Astrocyte (in vitro differentiated cells and primary cell): ENCODE data around the gene MSANTD3. TPM values are rescaled to one million over a fixed set of nuclear protein-coding genes. Genes with fewer than 3 reads are reported as not detected.

Experiments
- DNase-seq: peaks from one replicate; pipeline ENCODE4 v3.0.0-alpha.2; 2010; ENCODE audit warnings: low read depth
- FAIRE-seq: peaks from 2 replicates; lab custom pipeline; 2011; peaks lifted over from hg19 to GRCh38; lab: Jason Lieb, UNC
- H2AFZ ChIP-seq: 2 replicates; pipeline ENCODE4 v1.6.0; 2012; ENCODE audit warnings: low read depth, low read length, inconsistent platforms
- H3K27ac ChIP-seq: 2 replicates; pipeline ENCODE4 v1.5.1; 2011; ENCODE audit warnings: low read depth, low read length, inconsistent platforms
- H3K27me3 ChIP-seq: 2 replicates; pipeline ENCODE4 v1.6.0; 2011; ENCODE audit warnings: low read length, inconsistent platforms; ENCODE audit not compliant: insufficient read depth
- H3K36me3 ChIP-seq: 2 replicates; pipeline ENCODE4 v1.5.1; 2011; ENCODE audit warnings: low read length, inconsistent platforms; ENCODE audit not compliant: insufficient read depth
- H3K4me1 ChIP-seq: 2 replicates; pipeline ENCODE4 v1.5.1; 2011; ENCODE audit warnings: low read length, inconsistent platforms; ENCODE audit not compliant: insufficient read depth
- H3K4me2 ChIP-seq: 2 replicates; pipeline ENCODE4 v1.6.0; 2012; ENCODE audit warnings: low read length, inconsistent platforms
- H3K4me3 ChIP-seq: 2 replicates; pipeline ENCODE4 v1.5.1; 2011; ENCODE audit warnings: low read depth, mild to moderate bottlenecking, low read length, inconsistent platforms; ENCODE audit not compliant: insufficient read depth
- H3K79me2 ChIP-seq: 2 replicates; pipeline ENCODE4 v1.6.0; 2012; ENCODE audit warnings: mild to moderate bottlenecking, low read length, inconsistent platforms; ENCODE audit not compliant: insufficient read depth
- H3K9ac ChIP-seq: 2 replicates; pipeline ENCODE4 v1.6.0; 2012; ENCODE audit warnings: mild to moderate bottlenecking, low read length, inconsistent platforms
- H3K9me3 ChIP-seq: 2 replicates; pipeline ENCODE4 v1.5.1; 2012; ENCODE audit warnings: low read depth, mild to moderate bottlenecking, low read length, inconsistent platforms; ENCODE audit not compliant: insufficient read depth
- H4K20me1 ChIP-seq: 2 replicates; pipeline ENCODE4 v1.6.0; 2012; ENCODE audit warnings: low read length, inconsistent platforms; ENCODE audit not compliant: insufficient read depth
- H3K27ac Mint-ChIP-seq: one replicate; pipeline ENCODE4 v1.8.0; 2021; ENCODE audit warnings: mild to moderate bottlenecking, mixed read lengths; ENCODE audit not compliant: unreplicated experiment
- H3K27me3 Mint-ChIP-seq: one replicate; pipeline ENCODE4 v1.8.0; 2021; ENCODE audit warnings: low read depth, mixed read lengths; ENCODE audit not compliant: unreplicated experiment
- H3K36me3 Mint-ChIP-seq: one replicate; pipeline ENCODE4 v1.8.0; 2021; ENCODE audit warnings: low read depth, mixed read lengths; ENCODE audit not compliant: unreplicated experiment
- H3K4me1 Mint-ChIP-seq: one replicate; pipeline ENCODE4 v1.8.0; 2021; ENCODE audit warnings: low read depth, mixed read lengths; ENCODE audit not compliant: unreplicated experiment
- H3K4me3 Mint-ChIP-seq: one replicate; pipeline ENCODE4 v1.8.0; 2021; ENCODE audit warnings: mild to moderate bottlenecking, moderate library complexity, mixed read lengths; ENCODE audit not compliant: unreplicated experiment
- H3K9me3 Mint-ChIP-seq: one replicate; pipeline ENCODE4 v1.8.0; 2021; ENCODE audit warnings: mild to moderate bottlenecking, mixed read lengths; ENCODE audit not compliant: unreplicated experiment
- EZH2 ChIP-seq: IDR thresholded peaks from 2 replicates; pipeline ENCODE4 v1.6.1; 2012; ENCODE audit warnings: mild to moderate bottlenecking, low read length, inconsistent platforms; ENCODE audit not compliant: insufficient read depth
- total RNA-seq: library from RNA; stranded (reverse); gene quantifications from 2 replicates; pipeline ENCODE4 v1.2.1, GENCODE V29; 2021
- TF ChIP-seq, protein P1 (sequence below): IDR thresholded peaks from 2 replicates; pipeline ENCODE4 v1.5.1; 2011; ENCODE audit warnings: low read depth, mild to moderate bottlenecking, inconsistent platforms, low read length, moderate library complexity; ENCODE audit not compliant: insufficient read depth

MSANTD3 gene
- total RNA-seq, 1 donor from 2014 or later: 76.0 TPM

DNA sequence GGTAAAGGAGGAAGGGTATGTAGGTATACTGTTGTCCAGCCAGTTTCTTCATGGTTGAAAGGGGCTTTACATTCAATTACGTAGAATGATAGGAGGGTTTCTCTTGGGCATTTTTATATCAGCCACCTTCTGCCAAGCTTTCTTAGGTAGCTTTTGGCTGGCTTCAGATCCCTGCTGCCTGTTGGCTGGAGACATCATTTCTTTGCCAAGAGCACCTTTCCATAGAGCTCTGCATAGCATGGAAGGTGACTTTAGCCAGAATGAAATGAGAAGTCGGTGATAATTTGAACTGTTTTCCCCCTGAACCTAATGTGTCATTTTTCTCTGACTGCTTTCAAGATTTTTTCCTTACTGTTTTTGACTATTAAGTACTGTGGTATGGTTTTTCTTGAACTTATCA is 72.9 kb downstream of the MSANTD3 start:
- peaks cover 4% of the 10 kb centered on the region for H3K36me3 Mint-ChIP-seq

More for the DNA sequence above, 72.9 kb downstream of the MSANTD3 start:
- Mint-ChIP-seq H3K27ac (no peak overlapping the region), H3K4me1 (peaks cover 11% of the 10 kb centered on the region), H3K9me3 (no peaks in the 10 kb centered on the region), H3K27me3 (no peaks in the 10 kb centered on the region), H3K4me3 (no peak overlapping the region)
- Histone ChIP-seq H3K27ac (no peak overlapping the region), H3K4me2 (no peak overlapping the region), H3K27me3 (no peaks in the 10 kb centered on the region), H3K79me2 (peaks cover 2% of the 10 kb centered on the region), H2AFZ (no peak overlapping the region), H4K20me1 (peaks cover 4% of the 10 kb centered on the region), H3K9ac (no peak overlapping the region), H3K4me1 (no peaks in the 10 kb centered on the region), H3K4me3 (no peak overlapping the region), H3K9me3 (no peaks in the 10 kb centered on the region), H3K36me3 (no peaks in the 10 kb centered on the region)
- FAIRE-seq (no peak), DNase-seq (no peak)
- no peak for TF ChIP-seq EZH2
- TF ChIP-seq, protein P1, sequence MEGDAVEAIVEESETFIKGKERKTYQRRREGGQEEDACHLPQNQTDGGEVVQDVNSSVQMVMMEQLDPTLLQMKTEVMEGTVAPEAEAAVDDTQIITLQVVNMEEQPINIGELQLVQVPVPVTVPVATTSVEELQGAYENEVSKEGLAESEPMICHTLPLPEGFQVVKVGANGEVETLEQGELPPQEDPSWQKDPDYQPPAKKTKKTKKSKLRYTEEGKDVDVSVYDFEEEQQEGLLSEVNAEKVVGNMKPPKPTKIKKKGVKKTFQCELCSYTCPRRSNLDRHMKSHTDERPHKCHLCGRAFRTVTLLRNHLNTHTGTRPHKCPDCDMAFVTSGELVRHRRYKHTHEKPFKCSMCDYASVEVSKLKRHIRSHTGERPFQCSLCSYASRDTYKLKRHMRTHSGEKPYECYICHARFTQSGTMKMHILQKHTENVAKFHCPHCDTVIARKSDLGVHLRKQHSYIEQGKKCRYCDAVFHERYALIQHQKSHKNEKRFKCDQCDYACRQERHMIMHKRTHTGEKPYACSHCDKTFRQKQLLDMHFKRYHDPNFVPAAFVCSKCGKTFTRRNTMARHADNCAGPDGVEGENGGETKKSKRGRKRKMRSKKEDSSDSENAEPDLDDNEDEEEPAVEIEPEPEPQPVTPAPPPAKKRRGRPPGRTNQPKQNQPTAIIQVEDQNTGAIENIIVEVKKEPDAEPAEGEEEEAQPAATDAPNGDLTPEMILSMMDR: no peak

Other genes with a start within 250 kb of the MSANTD3 start
- 31.8 and 35.1 TPM in 2 replicates for gene TEX10, start 74.2 kb upstream of the MSANTD3 start, total RNA-seq
- gene TMEFF1, start 46.0 kb downstream of the MSANTD3 start, total RNA-seq: 10.3 and 14.8 TPM in 2 replicates
- gene CAVIN4, start 150.9 kb downstream of the MSANTD3 start, total RNA-seq: 4.2 and 6.0 TPM in 2 replicates